Gastrocnemius medialis (tissue), 4 donors: ENCODE measurements around the gene KDM4C. TPM values are rescaled to one million over a fixed set of nuclear protein-coding genes. Genes with fewer than 3 reads are reported as not detected.

Experiments used
- ATAC-seq, 2 donors: fragments of 150-250 bp; one replicate each; pipeline ENCODE4 v1.9.1; 2016
- DNase-seq, 2 donors: peaks; one replicate each; pipeline ENCODE4 v3.0.0-alpha.2; 2019
- H3K27ac ChIP-seq, 4 donors: fragments of 200-600 bp; sonication (generic); 1 replicate in 1 of 4; 2 replicates in 3 of 4; pipeline ENCODE4 v1.5.1; 2016 to 2018; ENCODE audit warnings: mild to moderate bottlenecking in 2 of 4, moderate library complexity in 1 of 4
- H3K27me3 ChIP-seq, 3 donors: fragments of 200-600 bp; sonication (generic) in 2 of 3; 1 replicate in 1 of 3; 2 replicates in 2 of 3; pipeline versions ENCODE4 v1.5.1 to v1.6.0; 2016 to 2019; ENCODE audit warnings: mild to moderate bottlenecking in 1 of 3, moderate library complexity in 1 of 3
- H3K36me3 ChIP-seq, 2 donors: fragments of 200-600 bp; sonication (generic) in 1 of 2; one replicate each; pipeline ENCODE4 v1.5.1; 2017 to 2018
- H3K4me1 ChIP-seq, 2 donors: fragments of 200-600 bp; sonication (generic) in 1 of 2; one replicate each; pipeline ENCODE4 v1.5.1; 2016 to 2017; ENCODE audit warnings: mild to moderate bottlenecking in 2 of 2
- H3K4me3 ChIP-seq, 4 donors: fragments of 200-600 bp; sonication (generic) in 3 of 4; 1 replicate in 1 of 4; 2 replicates in 3 of 4; pipeline ENCODE4 v1.5.1; 2016 to 2019; ENCODE audit warnings: mild to moderate bottlenecking in 2 of 4
- H3K9me3 ChIP-seq, 3 donors: fragments of 200-600 bp; sonication (generic) in 2 of 3; 1 replicate in 1 of 3; 2 replicates in 2 of 3; pipeline ENCODE4 v1.5.1; 2016 to 2019
- POLR2A ChIP-seq, 2 donors: fragments of 450-650 bp; IDR thresholded peaks; one replicate each; pipeline ENCODE4 v1.6.1; 2017; ENCODE audit warnings: antibody characterized with exemption in 2 of 2, mild to moderate bottlenecking in 2 of 2, moderate library complexity in 2 of 2
- in situ Hi-C, 4 donors: fragments of 200-750 bp; cut with MboI; loops; one replicate each; pipeline versions ENCODE4 v1.15.0 to v1.8.0; 2017; ENCODE audit warnings: low sequenced_read_pairs in 4 of 4
- intact Hi-C: fragments of 100-400 bp; cut with DNase I; formaldehyde crosslinking; loops from one replicate; pipeline ENCODE4 v1.15.1; 2023; ENCODE audit warnings: low total_unique reads
- total RNA-seq, 4 donors: library from RNA; depleted of rRNA; stranded (reverse); fragments of >200 nt; gene quantifications; one replicate each; pipeline versions ENCODE4 v1.1.0 to v1.2.3, GENCODE V29; 2016
- TF ChIP-seq, protein P1 (sequence below), 5 experiments: fragments of 450-650 bp in 3 of 5; fragments of 200-600 bp in 2 of 5; sonication (generic) in 2 of 5; IDR thresholded peaks in 4 of 5; conservative IDR thresholded peaks in 1 of 5; 1 replicate in 4 of 5; 2 replicates in 1 of 5; pipeline ENCODE4 v1.5.1; 2016 to 2019; ENCODE audit warnings: antibody characterized with exemption in 5 of 5, mild to moderate bottlenecking in 3 of 5, moderate library complexity in 3 of 5

KDM4C gene
- total RNA-seq, 4 donors from 2014 or later = 7.7 to 23.3 (median 10.0) TPM

DNA sequence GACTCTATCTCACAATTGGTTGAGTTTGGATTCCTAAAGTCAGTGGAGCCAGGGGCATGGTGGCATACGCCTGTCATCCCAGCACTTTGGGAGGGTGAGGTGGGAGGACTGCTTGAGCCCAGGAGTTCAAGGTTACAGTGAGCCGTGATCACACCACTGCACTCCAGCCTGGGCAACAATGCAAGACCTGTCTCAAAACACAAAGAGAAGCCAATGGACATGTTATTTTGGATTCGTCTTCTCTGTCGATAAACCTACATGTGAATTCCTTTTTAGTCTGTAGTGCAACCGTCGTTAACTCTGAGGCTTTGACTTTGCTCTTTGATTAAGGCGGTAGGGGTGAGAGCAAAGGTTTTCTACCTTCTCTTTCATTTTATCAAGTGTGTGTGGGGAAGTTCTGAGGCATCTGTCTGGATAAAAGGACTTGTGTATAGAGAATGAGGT lies 142.7 kb downstream of the KDM4C start:
- H3K27ac ChIP-seq = no peak overlapping the region
- no peak overlapping the region for H3K4me3 ChIP-seq
- intact Hi-C loops = no loop called here
- in situ Hi-C loops = no loop called here
- H3K4me1 ChIP-seq = peaks cover 6 to 8% of the 10 kb centered on the region in 2 donors
- ATAC-seq (no peak), DNase-seq (no peak)
- H3K9me3 ChIP-seq = no peaks in the 10 kb centered on the region
- TF ChIP-seq, protein P1, sequence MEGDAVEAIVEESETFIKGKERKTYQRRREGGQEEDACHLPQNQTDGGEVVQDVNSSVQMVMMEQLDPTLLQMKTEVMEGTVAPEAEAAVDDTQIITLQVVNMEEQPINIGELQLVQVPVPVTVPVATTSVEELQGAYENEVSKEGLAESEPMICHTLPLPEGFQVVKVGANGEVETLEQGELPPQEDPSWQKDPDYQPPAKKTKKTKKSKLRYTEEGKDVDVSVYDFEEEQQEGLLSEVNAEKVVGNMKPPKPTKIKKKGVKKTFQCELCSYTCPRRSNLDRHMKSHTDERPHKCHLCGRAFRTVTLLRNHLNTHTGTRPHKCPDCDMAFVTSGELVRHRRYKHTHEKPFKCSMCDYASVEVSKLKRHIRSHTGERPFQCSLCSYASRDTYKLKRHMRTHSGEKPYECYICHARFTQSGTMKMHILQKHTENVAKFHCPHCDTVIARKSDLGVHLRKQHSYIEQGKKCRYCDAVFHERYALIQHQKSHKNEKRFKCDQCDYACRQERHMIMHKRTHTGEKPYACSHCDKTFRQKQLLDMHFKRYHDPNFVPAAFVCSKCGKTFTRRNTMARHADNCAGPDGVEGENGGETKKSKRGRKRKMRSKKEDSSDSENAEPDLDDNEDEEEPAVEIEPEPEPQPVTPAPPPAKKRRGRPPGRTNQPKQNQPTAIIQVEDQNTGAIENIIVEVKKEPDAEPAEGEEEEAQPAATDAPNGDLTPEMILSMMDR (IDR thresholded peaks at IDR 0.05 in 4 of 5, conservative IDR thresholded peaks at IDR 0.05 in 1 of 5) = no peak
- TF ChIP-seq POLR2A (IDR thresholded peaks at IDR 0.05) = no peak
- no peaks in the 10 kb centered on the region for H3K36me3 ChIP-seq
- no peaks in the 10 kb centered on the region for H3K27me3 ChIP-seq

DNA sequence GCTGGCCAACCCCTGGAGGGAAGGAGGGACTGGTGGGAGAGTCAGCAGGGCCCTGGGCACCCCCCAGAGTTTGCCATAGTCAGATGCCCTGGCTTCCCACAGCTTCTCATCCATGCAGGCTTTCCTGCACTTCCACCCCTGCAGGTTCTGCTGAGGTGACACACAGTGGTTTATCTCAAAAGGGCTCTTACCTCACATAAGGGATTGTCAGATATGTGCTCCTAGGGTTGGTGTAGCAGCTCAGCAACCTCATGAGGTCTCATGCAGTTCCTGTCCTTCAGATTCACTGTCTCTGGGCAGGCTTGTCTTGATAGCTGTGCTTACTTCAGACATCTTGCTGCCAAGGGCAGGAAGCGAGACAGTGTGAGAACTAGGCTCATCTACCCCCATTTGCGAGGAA lies 143.4 kb downstream of the KDM4C start:
- ATAC-seq (no peak), DNase-seq (no peak)
- TF ChIP-seq, protein P1 (IDR thresholded peaks at IDR 0.05 in 4 of 5, conservative IDR thresholded peaks at IDR 0.05 in 1 of 5) = no peak
- no peak for TF ChIP-seq POLR2A (IDR thresholded peaks at IDR 0.05)
- H3K9me3 ChIP-seq = no peaks in the 10 kb centered on the region
- peaks cover 6 to 8% of the 10 kb centered on the region in 2 donors for H3K4me1 ChIP-seq
- no peak overlapping the region for H3K27ac ChIP-seq
- in situ Hi-C loops (no loop called here), intact Hi-C loops (no loop called here)
- H3K27me3 ChIP-seq = no peaks in the 10 kb centered on the region
- no peaks in the 10 kb centered on the region for H3K36me3 ChIP-seq
- H3K4me3 ChIP-seq = no peak overlapping the region

GRCh38 chr9:6902423-6902822 lies 144.7 kb downstream of the KDM4C start:
- in situ Hi-C loops (no loop called here), intact Hi-C loops (no loop called here)
- Histone ChIP-seq H3K4me3 (no peak overlapping the region), H3K27ac (no peak overlapping the region), H3K4me1 (peaks cover 5% of the 10 kb centered on the region in 2 donors), H3K27me3 (no peaks in the 10 kb centered on the region), H3K9me3 (no peaks in the 10 kb centered on the region), H3K36me3 (no peaks in the 10 kb centered on the region)
- no peak for DNase-seq
- TF ChIP-seq, protein P1 (IDR thresholded peaks at IDR 0.05 in 4 of 5, conservative IDR thresholded peaks at IDR 0.05 in 1 of 5) = no peak
- no peak for TF ChIP-seq POLR2A (IDR thresholded peaks at IDR 0.05)
- no peak for ATAC-seq

DNA sequence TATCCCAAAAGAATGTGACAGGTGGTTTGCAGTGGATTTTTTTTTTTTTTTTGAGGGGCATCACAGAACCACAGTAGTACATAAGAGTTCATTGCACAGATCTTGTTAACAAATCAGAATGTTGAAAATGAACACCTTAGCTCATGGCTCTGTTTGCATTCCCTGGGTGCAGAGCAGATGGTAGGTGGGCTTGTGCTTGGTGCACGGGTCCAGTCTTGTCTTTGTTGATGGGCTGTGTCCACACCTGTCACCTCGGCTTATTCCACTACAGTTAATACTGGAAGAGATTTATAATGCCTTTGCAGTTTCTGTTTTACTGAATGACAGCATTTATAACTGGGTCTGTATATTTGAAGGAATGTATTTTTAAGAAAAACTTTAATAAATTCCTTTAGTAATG lies 146.6 kb downstream of the KDM4C start:
- DNase-seq (no peak), ATAC-seq (no peak)
- in situ Hi-C loops = no loop called here
- H3K4me3 ChIP-seq = no peak overlapping the region
- no peaks in the 10 kb centered on the region for H3K9me3 ChIP-seq
- H3K27me3 ChIP-seq = no peaks in the 10 kb centered on the region
- H3K27ac ChIP-seq = no peak overlapping the region
- no peak for TF ChIP-seq POLR2A (IDR thresholded peaks at IDR 0.05)
- TF ChIP-seq, protein P1 (IDR thresholded peaks at IDR 0.05 in 4 of 5, conservative IDR thresholded peaks at IDR 0.05 in 1 of 5) = no peak
- H3K36me3 ChIP-seq = no peaks in the 10 kb centered on the region
- H3K4me1 ChIP-seq = no peaks in the 10 kb centered on the region
- intact Hi-C loops = no loop called here

DNA sequence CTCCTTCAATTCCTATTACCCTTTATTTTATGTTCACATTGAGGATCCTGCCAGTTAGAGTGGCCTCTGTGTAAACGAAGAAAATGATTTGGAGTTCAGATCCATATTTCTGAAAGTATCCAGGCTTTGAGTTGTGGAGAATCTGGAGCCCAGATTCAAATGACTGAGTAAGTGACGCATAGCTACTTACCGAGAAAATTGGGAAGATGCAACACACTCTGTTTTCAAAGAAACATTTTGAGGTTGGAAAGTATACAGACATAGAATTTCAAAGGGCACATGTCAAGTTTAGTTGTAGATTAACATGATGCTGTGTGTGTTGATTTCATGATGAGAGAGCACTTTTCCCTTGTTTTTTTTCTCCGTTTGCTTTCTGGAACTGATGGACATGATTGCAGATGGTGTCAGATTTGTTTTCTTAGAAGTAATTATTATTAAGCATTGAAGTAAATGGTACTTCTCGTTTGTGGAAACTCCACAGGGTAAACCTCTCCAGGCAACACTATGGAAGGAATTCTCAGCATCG lies 148.1 kb downstream of the KDM4C start:
- H3K36me3 ChIP-seq = no peaks in the 10 kb centered on the region
- DNase-seq (no peak), ATAC-seq (no peak)
- in situ Hi-C loops = no loop called here
- no peak for TF ChIP-seq POLR2A (IDR thresholded peaks at IDR 0.05)
- TF ChIP-seq, protein P1 (IDR thresholded peaks at IDR 0.05 in 4 of 5, conservative IDR thresholded peaks at IDR 0.05 in 1 of 5) = no peak
- H3K4me1 ChIP-seq = no peaks in the 10 kb centered on the region
- intact Hi-C loops = no loop called here
- no peak overlapping the region for H3K4me3 ChIP-seq
- no peaks in the 10 kb centered on the region for H3K27me3 ChIP-seq
- no peaks in the 10 kb centered on the region for H3K9me3 ChIP-seq
- no peak overlapping the region for H3K27ac ChIP-seq
